ENCODE results near the gene CLIC4.

Gene CLIC4

GRCh38 chr1:24846671-24847070 lies 101.4 kb downstream of the CLIC4 start:
- H3K4me3 ChIP-seq (ENCODE audit: low read depth, low read length) = no peak overlapping the region
- no peak for DNase-seq (ENCODE audit: low read depth)
- TF ChIP-seq POLR2A (IDR thresholded peaks at IDR 0.05; ENCODE audit: extremely low read depth, insufficient read length) = no peak

GRCh38 chr1:24847995-24848881 lies 103.0 kb downstream of the CLIC4 start:
- H3K4me3 ChIP-seq (ENCODE audit: low read depth, low read length) = peak overlapping the region; percentile 59
- peak; percentile 91 for TF ChIP-seq MAX (IDR thresholded peaks at IDR 0.05; ENCODE audit: low read depth, low read length)
- TF ChIP-seq POLR2A (IDR thresholded peaks at IDR 0.05; ENCODE audit: extremely low read depth, insufficient read length) = peak; percentile 48
- TF ChIP-seq, protein P1, sequence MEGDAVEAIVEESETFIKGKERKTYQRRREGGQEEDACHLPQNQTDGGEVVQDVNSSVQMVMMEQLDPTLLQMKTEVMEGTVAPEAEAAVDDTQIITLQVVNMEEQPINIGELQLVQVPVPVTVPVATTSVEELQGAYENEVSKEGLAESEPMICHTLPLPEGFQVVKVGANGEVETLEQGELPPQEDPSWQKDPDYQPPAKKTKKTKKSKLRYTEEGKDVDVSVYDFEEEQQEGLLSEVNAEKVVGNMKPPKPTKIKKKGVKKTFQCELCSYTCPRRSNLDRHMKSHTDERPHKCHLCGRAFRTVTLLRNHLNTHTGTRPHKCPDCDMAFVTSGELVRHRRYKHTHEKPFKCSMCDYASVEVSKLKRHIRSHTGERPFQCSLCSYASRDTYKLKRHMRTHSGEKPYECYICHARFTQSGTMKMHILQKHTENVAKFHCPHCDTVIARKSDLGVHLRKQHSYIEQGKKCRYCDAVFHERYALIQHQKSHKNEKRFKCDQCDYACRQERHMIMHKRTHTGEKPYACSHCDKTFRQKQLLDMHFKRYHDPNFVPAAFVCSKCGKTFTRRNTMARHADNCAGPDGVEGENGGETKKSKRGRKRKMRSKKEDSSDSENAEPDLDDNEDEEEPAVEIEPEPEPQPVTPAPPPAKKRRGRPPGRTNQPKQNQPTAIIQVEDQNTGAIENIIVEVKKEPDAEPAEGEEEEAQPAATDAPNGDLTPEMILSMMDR (IDR thresholded peaks at IDR 0.05; ENCODE audit: low read depth, low read length) = peak; percentile 82
- TF ChIP-seq MYC (IDR thresholded peaks at IDR 0.05; ENCODE audit: low read depth, low read length) = peak; percentile 76
- peak; percentile 98 for DNase-seq (ENCODE audit: low read depth)

DNA sequence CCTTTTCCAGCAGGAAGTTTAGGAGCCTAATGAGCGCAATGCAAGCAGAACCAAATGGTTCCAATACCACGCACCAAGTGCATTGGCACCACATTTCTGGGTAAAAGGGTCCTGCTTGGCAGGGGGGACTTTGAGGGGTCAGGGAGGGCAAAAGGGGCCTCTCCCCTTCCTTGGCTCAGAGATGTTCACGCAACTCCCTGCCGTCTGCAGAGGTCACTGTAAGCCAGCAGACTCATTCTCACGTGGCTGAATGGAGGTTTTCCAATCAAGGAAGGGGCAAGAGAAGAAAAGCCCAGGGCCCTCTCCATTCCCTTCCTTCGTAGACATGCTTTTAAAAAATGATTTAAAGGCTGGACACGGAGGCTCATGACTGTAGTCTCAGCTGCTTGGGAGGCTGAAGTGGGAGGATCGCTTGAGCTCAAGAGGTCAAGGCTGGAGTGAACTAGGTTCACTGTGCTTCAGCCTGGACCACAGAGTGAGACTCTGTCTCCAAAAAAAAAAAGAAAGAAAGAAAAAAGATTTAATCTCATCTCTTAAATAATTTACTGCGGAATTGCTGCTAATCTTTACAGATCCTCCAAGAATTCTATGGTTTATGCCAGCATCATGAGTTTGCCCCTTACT lies 104.5 kb downstream of the CLIC4 start:
- DNase-seq (ENCODE audit: low read depth) = peak; percentile 80
- H3K4me3 ChIP-seq (ENCODE audit: low read depth, low read length) = no peak overlapping the region
- TF ChIP-seq MAX (IDR thresholded peaks at IDR 0.05; ENCODE audit: low read depth, low read length) = peak; percentile 85
- TF ChIP-seq, protein P1 (IDR thresholded peaks at IDR 0.05; ENCODE audit: low read depth, low read length) = peak; percentile 64
- TF ChIP-seq POLR2A (IDR thresholded peaks at IDR 0.05; ENCODE audit: extremely low read depth, insufficient read length) = no peak
- peak; percentile 91 for TF ChIP-seq MYC (IDR thresholded peaks at IDR 0.05; ENCODE audit: low read depth, low read length)

GRCh38 chr1:24850328-24850920 lies 105.2 kb downstream of the CLIC4 start:
- TF ChIP-seq MAX (IDR thresholded peaks at IDR 0.05; ENCODE audit: low read depth, low read length) (no peak), POLR2A (IDR thresholded peaks at IDR 0.05; ENCODE audit: extremely low read depth, insufficient read length) (no peak)
- TF ChIP-seq, protein P1 (IDR thresholded peaks at IDR 0.05; ENCODE audit: low read depth, low read length) = no peak
- no peak overlapping the region for H3K4me3 ChIP-seq (ENCODE audit: low read depth, low read length)
- DNase-seq (ENCODE audit: low read depth) = no peak

DNA sequence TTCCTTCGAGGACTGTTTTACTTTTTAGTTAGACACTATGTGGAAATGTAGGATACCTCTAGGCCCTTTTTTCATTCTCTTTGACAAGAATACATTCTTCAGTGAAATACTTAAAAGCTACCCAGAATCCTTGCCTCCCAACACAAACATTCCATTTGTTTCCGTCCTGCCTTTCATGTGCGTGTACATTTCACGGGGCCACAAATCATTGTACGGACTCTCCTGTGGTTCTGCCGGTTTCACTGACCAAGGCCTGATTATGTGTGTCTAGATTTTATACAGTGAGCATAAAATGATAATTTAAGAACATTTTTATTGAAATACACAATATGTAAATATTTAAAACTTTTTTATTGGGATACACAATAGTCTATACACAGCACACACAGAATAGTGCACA lies 108.4 kb downstream of the CLIC4 start:
- no peak overlapping the region for H3K4me3 ChIP-seq (ENCODE audit: low read depth, low read length)
- TF ChIP-seq MYC (IDR thresholded peaks at IDR 0.05; ENCODE audit: low read depth, low read length) (no peak), POLR2A (IDR thresholded peaks at IDR 0.05; ENCODE audit: extremely low read depth, insufficient read length) (no peak), MAX (IDR thresholded peaks at IDR 0.05; ENCODE audit: low read depth, low read length) (no peak)
- TF ChIP-seq, protein P1 (IDR thresholded peaks at IDR 0.05; ENCODE audit: low read depth, low read length) = no peak
- no peak for DNase-seq (ENCODE audit: low read depth)

- H3K4me3 ChIP-seq (ENCODE audit: low read depth, low read length) = no peak overlapping the region
- TF ChIP-seq, protein P1 (IDR thresholded peaks at IDR 0.05; ENCODE audit: low read depth, low read length) = no peak
- TF ChIP-seq MAX (IDR thresholded peaks at IDR 0.05; ENCODE audit: low read depth, low read length) (no peak), POLR2A (IDR thresholded peaks at IDR 0.05; ENCODE audit: extremely low read depth, insufficient read length) (no peak), MYC (IDR thresholded peaks at IDR 0.05; ENCODE audit: low read depth, low read length) (no peak)
- no peak for DNase-seq (ENCODE audit: low read depth)
Measured at GRCh38 chr1:24855474-24855873, 110.2 kb downstream of the CLIC4 start.

All from NB4 (cell line).